Ovary (tissue), 3 donors: ENCODE data around the gene SFMBT2.

Source experiments
- CTCF ChIP-seq, 3 donors: fragments of 450-650 bp in 2 of 3; fragments of 200-600 bp in 1 of 3; IDR thresholded peaks; one replicate each; pipeline versions ENCODE4 v1.5.1 to v1.8.0; 2016 to 2022; ENCODE audit warnings: antibody characterized with exemption in 3 of 3, mild to moderate bottlenecking in 1 of 3
- POLR2A ChIP-seq: fragments of 450-650 bp; IDR thresholded peaks from one replicate; pipeline ENCODE4 v1.6.1; 2017; ENCODE audit warnings: antibody characterized with exemption, mild to moderate bottlenecking, moderate library complexity
- donor health status: DM: no; HTN: no; CAD: no.

GRCh38 chr10:7251696-7252465 is 159.0 kb downstream of the SFMBT2 start:
- TF ChIP-seq CTCF (IDR thresholded peaks at IDR 0.05) (no peak), POLR2A (no peak)
